ENCODE measurements around the gene EPAS1. TPM values are rescaled to one million over a fixed set of nuclear protein-coding genes. Genes with fewer than 3 reads are reported as not detected.

EPAS1 gene
- total and polyA plus RNA-seq, 2 of the 8 experiments (the other 6 are each of a cell fraction or from before 2014, with no cell fraction given) = 2.0 to 4.9 TPM

DNA sequence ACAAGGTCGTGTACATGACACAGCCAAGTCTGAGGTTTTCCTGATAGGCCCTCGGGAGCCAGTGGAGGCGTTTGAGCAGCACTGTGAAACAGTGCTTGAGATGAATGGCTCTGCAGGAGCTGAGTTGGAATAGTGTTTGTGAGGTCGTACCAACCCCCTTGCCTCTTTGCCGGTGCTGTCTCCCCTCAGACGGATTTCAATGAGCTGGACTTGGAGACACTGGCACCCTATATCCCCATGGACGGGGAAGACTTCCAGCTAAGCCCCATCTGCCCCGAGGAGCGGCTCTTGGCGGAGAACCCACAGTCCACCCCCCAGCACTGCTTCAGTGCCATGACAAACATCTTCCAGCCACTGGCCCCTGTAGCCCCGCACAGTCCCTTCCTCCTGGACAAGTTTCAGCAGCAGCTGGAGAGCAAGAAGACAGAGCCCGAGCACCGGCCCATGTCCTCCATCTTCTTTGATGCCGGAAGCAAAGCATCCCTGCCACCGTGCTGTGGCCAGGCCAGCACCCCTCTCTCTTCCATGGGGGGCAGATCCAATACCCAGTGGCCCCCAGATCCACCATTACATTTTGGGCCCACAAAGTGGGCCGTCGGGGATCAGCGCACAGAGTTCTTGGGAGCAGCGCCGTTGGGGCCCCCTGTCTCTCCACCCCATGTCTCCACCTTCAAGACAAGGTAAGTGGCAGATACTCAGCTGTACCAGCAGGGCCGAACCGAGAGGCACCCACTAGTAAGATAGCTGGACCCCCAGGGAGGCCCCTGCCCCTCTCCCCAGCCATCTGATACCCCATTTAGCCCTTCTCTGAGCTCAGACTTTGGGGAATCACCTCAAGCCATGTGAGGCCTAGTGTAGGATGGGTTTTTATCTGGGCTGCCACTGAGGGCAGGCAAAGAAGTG lies 83.1 kb downstream of the EPAS1 start:
- Histone ChIP-seq H3K79me1 (ENCODE audit: low read depth, low read length) (no peaks in the 10 kb centered on the region), H3K4me2 (ENCODE audit: insufficient read depth in 1 of 2, low read depth in 2 of 2, low read length in 2 of 2) (no peak overlapping the region), H3K4me3 (ENCODE audit: extremely low read depth in 1 of 4, insufficient read depth in 2 of 4, low read depth in 3 of 4, low read length in 4 of 4) (no peak overlapping the region), H4K5ac (ENCODE audit: insufficient read length, low read depth, low read length) (no peak overlapping the region), H3K79me2 (ENCODE audit: control insufficient read depth in 1 of 2, insufficient read depth in 2 of 2, low read length in 2 of 2) (no peaks in the 10 kb centered on the region), H3K27ac (ENCODE audit: low read depth, low read length) (no peak overlapping the region), H4K8ac (ENCODE audit: extremely low read depth, insufficient read depth, low read length) (no peak overlapping the region), H2BK15ac (ENCODE audit: low read length) (no peak overlapping the region), H2BK20ac (ENCODE audit: low read length) (no peak overlapping the region), H3K14ac (ENCODE audit: insufficient read length) (no peak overlapping the region), H2BK5ac (ENCODE audit: low read depth, low read length) (no peak overlapping the region), H2AK5ac (ENCODE audit: low read depth, low read length) (no peak overlapping the region), H3K9ac (replicated peaks in 1 of 4; ENCODE audit: extremely low read depth in 1 of 4, low read depth in 3 of 4, low read length in 3 of 4) (no peak overlapping the region), H3K4me1 (replicated peaks in 1 of 4; ENCODE audit: control insufficient read depth in 3 of 4, insufficient read depth in 4 of 4, low read length in 3 of 4) (no peaks in the 10 kb centered on the region), H3K23ac (ENCODE audit: insufficient read length) (no peak overlapping the region), H2AFZ (ENCODE audit: low read length) (no peak overlapping the region), H3K36me3 (ENCODE audit: control insufficient read depth in 2 of 4, insufficient read depth in 4 of 4, low read length in 3 of 4) (no peaks in the 10 kb centered on the region), H4K20me1 (replicated peaks in 1 of 2; ENCODE audit: control insufficient read depth in 1 of 2, insufficient read depth in 2 of 2, low read length in 2 of 2) (peaks cover 0 to 2% of the 10 kb centered on the region in 2 experiments), H2BK120ac (replicated peaks; ENCODE audit: low read depth, low read length) (no peak overlapping the region), H4K91ac (replicated peaks; ENCODE audit: insufficient read length, low read length) (no peak overlapping the region), H3K23me2 (ENCODE audit: low read depth, low read length) (no peaks in the 10 kb centered on the region), H2BK12ac (ENCODE audit: low read depth, low read length) (no peak overlapping the region), H3K9me3 (ENCODE audit: insufficient read depth in 2 of 2, low read depth in 1 of 2, low read length in 1 of 2) (no peaks in the 10 kb centered on the region), H3K18ac (ENCODE audit: extremely low read depth, low read length) (no peak overlapping the region), H3K4ac (replicated peaks; ENCODE audit: insufficient read length, low read depth, low read length) (no peak overlapping the region), H3K56ac (replicated peaks; ENCODE audit: insufficient read length, low read depth, low read length) (no peak overlapping the region), H3K27me3 (replicated peaks in 1 of 4; ENCODE audit: control insufficient read depth in 3 of 4, extremely low read depth in 1 of 4, insufficient read depth in 3 of 4, low read length in 3 of 4) (no peaks in the 10 kb centered on the region; a peak in 1 of 7 replicates)
- POLR2A ChIA-PET (ENCODE audit: partially characterized antibody) = no interaction called here
- CTCF ChIA-PET (ENCODE audit: partially characterized antibody) = interaction anchor here (0.8 to 6.5 kb wide), 8 partner anchors 9 to 387 kb away, joined by 3 to 43 read pairs (median 3); no protein-coding TSS in a partner anchor
- no peak for DNase-seq (ENCODE audit: low read depth in 1 of 2, low spot score in 2 of 2)
- 90% methylated on average over 21 of the region's 22 CpGs; no CpG with 5 or more reads in 1 of the 2 experiments for WGBS, 2 experiments (ENCODE audit: extremely low coverage in 1 of 2, insufficient coverage in 1 of 2, insufficient read length in 1 of 2, insufficient replicate concordance in 2 of 2, low coverage in 1 of 2, low lambda C conversion rate in 2 of 2, missing lambda C conversion rate in 1 of 2)
- FAIRE-seq = no peak
- TF ChIP-seq HDAC2 (IDR thresholded peaks at IDR 0.05; ENCODE audit: borderline replicate concordance in 1 of 2, low read depth in 2 of 2, low read length in 2 of 2) = no peak
- no peak for TF ChIP-seq JUN (IDR thresholded peaks at IDR 0.05; ENCODE audit: low read depth, low read length)
- no peak for TF ChIP-seq POLR2A (IDR thresholded peaks at IDR 0.05; ENCODE audit: control extremely low read depth in 1 of 2, low read depth in 2 of 2, low read length in 2 of 2)
- TF ChIP-seq, protein P1, sequence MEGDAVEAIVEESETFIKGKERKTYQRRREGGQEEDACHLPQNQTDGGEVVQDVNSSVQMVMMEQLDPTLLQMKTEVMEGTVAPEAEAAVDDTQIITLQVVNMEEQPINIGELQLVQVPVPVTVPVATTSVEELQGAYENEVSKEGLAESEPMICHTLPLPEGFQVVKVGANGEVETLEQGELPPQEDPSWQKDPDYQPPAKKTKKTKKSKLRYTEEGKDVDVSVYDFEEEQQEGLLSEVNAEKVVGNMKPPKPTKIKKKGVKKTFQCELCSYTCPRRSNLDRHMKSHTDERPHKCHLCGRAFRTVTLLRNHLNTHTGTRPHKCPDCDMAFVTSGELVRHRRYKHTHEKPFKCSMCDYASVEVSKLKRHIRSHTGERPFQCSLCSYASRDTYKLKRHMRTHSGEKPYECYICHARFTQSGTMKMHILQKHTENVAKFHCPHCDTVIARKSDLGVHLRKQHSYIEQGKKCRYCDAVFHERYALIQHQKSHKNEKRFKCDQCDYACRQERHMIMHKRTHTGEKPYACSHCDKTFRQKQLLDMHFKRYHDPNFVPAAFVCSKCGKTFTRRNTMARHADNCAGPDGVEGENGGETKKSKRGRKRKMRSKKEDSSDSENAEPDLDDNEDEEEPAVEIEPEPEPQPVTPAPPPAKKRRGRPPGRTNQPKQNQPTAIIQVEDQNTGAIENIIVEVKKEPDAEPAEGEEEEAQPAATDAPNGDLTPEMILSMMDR (IDR thresholded peaks at IDR 0.05; ENCODE audit: control extremely low read depth in 1 of 3, insufficient read depth in 1 of 3, low read depth in 1 of 3, low read length in 3 of 3) = no peak
- no peak for TF ChIP-seq CBX8 (IDR thresholded peaks at IDR 0.05; ENCODE audit: borderline replicate concordance, low read depth, low read length)
- TF ChIP-seq CREB1 (IDR thresholded peaks at IDR 0.05) = no peak
